Esophagus muscularis mucosa (tissue), 3 donors: ENCODE data around the gene MT1H.

Source experiments
- POLR2A ChIP-seq: fragments of 450-650 bp; IDR thresholded peaks from one replicate; pipeline ENCODE4 v1.6.1; 2017; ENCODE audit warnings: antibody characterized with exemption, moderate library complexity, mild to moderate bottlenecking, low read depth
- POLR2AphosphoS5 ChIP-seq, 2 donors: sonication (generic); formaldehyde crosslinking; IDR thresholded peaks; one replicate each; pipeline ENCODE4 v1.6.1; 2017; ENCODE audit warnings: antibody characterized with exemption in 2 of 2
- TF ChIP-seq, protein P1 (sequence below), 3 experiments: fragments of 200-600 bp in 2 of 3; fragments of 450-650 bp in 1 of 3; sonication (generic) in 2 of 3; IDR thresholded peaks; one replicate each; pipeline ENCODE4 v1.5.1; 2017 to 2019; ENCODE audit warnings: antibody characterized with exemption in 3 of 3, mild to moderate bottlenecking in 2 of 3, moderate library complexity in 1 of 3

DNA sequence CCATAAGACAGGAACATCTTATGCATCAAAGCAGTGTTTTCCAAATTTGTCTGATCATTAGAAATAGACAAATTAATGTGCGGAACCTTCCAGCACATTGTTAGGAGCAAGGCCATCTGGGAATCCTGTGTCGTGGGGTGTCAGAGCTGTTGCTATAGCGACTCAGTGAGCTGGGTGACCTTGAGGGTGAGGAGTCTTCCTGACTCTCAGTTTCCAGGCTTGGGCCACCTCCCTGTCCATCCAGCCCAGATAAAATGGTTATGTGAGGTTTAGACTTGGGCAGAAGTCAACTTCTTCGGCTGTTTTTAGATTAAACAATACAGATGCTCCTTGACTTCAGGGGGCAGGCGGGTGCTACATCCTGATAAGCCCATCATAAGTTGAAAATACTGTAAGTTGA, 33.2 kb downstream of the MT1H start:
- TF ChIP-seq, protein P1, sequence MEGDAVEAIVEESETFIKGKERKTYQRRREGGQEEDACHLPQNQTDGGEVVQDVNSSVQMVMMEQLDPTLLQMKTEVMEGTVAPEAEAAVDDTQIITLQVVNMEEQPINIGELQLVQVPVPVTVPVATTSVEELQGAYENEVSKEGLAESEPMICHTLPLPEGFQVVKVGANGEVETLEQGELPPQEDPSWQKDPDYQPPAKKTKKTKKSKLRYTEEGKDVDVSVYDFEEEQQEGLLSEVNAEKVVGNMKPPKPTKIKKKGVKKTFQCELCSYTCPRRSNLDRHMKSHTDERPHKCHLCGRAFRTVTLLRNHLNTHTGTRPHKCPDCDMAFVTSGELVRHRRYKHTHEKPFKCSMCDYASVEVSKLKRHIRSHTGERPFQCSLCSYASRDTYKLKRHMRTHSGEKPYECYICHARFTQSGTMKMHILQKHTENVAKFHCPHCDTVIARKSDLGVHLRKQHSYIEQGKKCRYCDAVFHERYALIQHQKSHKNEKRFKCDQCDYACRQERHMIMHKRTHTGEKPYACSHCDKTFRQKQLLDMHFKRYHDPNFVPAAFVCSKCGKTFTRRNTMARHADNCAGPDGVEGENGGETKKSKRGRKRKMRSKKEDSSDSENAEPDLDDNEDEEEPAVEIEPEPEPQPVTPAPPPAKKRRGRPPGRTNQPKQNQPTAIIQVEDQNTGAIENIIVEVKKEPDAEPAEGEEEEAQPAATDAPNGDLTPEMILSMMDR (IDR thresholded peaks at IDR 0.05): no peak
- TF ChIP-seq POLR2AphosphoS5 (IDR thresholded peaks at IDR 0.05) (no peak), POLR2A (no peak)
